ENCODE results near the gene SKOR2.
"Not testable (repeated sequence)": the region's sequence is repeated elsewhere in the genome, so short reads cannot be mapped to it uniquely, and the experiment has no call there.

The SKOR2 gene

GRCh38 chr18:47163241-47163640 is 88.2 kb downstream of the SKOR2 start:
- H3K79me2 ChIP-seq (ENCODE audit: low read length), result peaks cover 98% of the 10 kb centered on the region
- H3K27me3 ChIP-seq (replicated peaks; ENCODE audit: insufficient read depth, low read length), result no peaks in the 10 kb centered on the region
- H2AFZ ChIP-seq (ENCODE audit: low read length), result no peak overlapping the region
- peaks cover 11% of the 10 kb centered on the region; the same call in 1 of the 2 replicates for H3K4me1 ChIP-seq (ENCODE audit: low read length)
- H3K27ac ChIP-seq (ENCODE audit: low read length), result no peak overlapping the region
- TF ChIP-seq EZH2 (optimal IDR thresholded peaks at IDR 0.05; ENCODE audit: low read depth, low read length) (no peak), EZH2phosphoT487 (IDR thresholded peaks at IDR 0.05; ENCODE audit: low read length) (no peak), CTCF (IDR thresholded peaks at IDR 0.05; ENCODE audit: low read length) (no peak)
- H3K4me3 ChIP-seq (ENCODE audit: low read length), result 0 out of 2 replicates have a peak overlapping the region, but pooled peaks have one; percentile 19
- no peaks in the 10 kb centered on the region for H3K36me3 ChIP-seq (replicated peaks; ENCODE audit: insufficient read depth, low read length)
- peak; percentile 48 for DNase-seq
- no peaks in the 10 kb centered on the region for H3K9me3 ChIP-seq (replicated peaks; ENCODE audit: insufficient read depth, low read length)
- peaks cover 4% of the 10 kb centered on the region; the same call in 1 of the 2 replicates for H4K20me1 ChIP-seq (ENCODE audit: insufficient read depth, low read length)
- H3K4me2 ChIP-seq (ENCODE audit: low read depth, low read length), result peak overlapping the region; percentile 39
- H3K9me2 ChIP-seq (replicated peaks; ENCODE audit: insufficient read depth, low read length), result no peaks in the 10 kb centered on the region
- H3K9ac ChIP-seq (ENCODE audit: low read length), result no peak overlapping the region
- no peaks in the 10 kb centered on the region for H3F3A ChIP-seq (ENCODE audit: insufficient read depth, low read length)

DNA sequence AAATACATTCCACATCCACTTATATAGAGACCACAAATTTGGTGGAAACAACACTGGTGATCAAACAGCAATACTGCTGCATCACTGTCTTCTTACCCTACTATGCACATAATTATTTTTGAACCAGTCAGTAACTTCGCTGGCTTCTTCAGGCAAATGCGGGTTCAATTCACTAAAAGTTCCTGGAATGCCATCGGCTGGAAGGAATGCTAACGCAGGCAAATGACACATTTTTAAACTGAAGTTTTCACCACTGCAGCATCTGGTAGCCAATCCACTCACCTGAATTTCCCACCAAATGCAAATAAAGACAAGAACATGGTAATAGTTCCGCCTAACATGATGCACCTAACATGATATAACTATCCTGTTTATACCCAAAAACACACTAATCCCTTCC is 91.2 kb downstream of the SKOR2 start:
- no peak for TF ChIP-seq EZH2 (optimal IDR thresholded peaks at IDR 0.05; ENCODE audit: low read depth, low read length)
- no peaks in the 10 kb centered on the region for H3F3A ChIP-seq (ENCODE audit: insufficient read depth, low read length)
- H2AFZ ChIP-seq (ENCODE audit: low read length), result no peak overlapping the region
- DNase-seq, result no peak
- no peaks in the 10 kb centered on the region for H3K27me3 ChIP-seq (replicated peaks; ENCODE audit: insufficient read depth, low read length)
- no peak overlapping the region for H3K27ac ChIP-seq (ENCODE audit: low read length)
- H3K9me2 ChIP-seq (replicated peaks; ENCODE audit: insufficient read depth, low read length), result no peaks in the 10 kb centered on the region
- H3K9ac ChIP-seq (ENCODE audit: low read length), result no peak overlapping the region
- H3K4me2 ChIP-seq (ENCODE audit: low read depth, low read length), result no peak overlapping the region
- 0 out of 2 replicates have a peak, but pooled peaks cover 3% of the 10 kb centered on the region for H3K36me3 ChIP-seq (replicated peaks; ENCODE audit: insufficient read depth, low read length)
- peaks cover 84% of the 10 kb centered on the region for H3K79me2 ChIP-seq (ENCODE audit: low read length)
- H3K4me1 ChIP-seq (ENCODE audit: low read length), result peaks cover 11% of the 10 kb centered on the region; the same call in 1 of the 2 replicates
- no peaks in the 10 kb centered on the region for H3K9me3 ChIP-seq (replicated peaks; ENCODE audit: insufficient read depth, low read length)
- no peak overlapping the region for H3K4me3 ChIP-seq (ENCODE audit: low read length)
- peaks cover 4% of the 10 kb centered on the region; the same call in 1 of the 2 replicates for H4K20me1 ChIP-seq (ENCODE audit: insufficient read depth, low read length)

DNA sequence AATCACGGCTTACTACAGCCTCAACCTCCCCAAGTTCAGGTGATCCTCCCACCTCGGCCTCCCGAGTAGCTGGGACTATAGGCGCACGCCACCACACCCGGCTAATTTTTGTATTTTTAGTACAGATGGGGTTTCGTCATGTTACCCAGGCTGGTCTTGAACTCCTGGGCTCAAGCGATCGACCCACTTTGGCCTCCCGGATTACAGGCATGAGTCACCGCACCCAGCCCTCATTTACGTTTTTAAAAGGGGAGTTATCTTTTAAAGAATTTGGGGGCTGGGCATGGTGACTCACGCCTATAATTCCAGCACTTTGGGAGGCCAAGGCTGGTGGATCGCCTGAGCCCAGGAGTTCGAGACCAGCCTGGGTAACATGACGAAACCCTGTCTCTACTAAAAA is 93.1 kb downstream of the SKOR2 start:
- not testable (repeated sequence) for H3F3A ChIP-seq (ENCODE audit: insufficient read depth, low read length); H3K4me3 ChIP-seq (ENCODE audit: low read length); H3K9ac ChIP-seq (ENCODE audit: low read length); H3K4me2 ChIP-seq (ENCODE audit: low read depth, low read length); H3K9me3 ChIP-seq (replicated peaks; ENCODE audit: insufficient read depth, low read length); H3K9me2 ChIP-seq (replicated peaks; ENCODE audit: insufficient read depth, low read length); H3K27ac ChIP-seq (ENCODE audit: low read length); DNase-seq; H3K36me3 ChIP-seq (replicated peaks; ENCODE audit: insufficient read depth, low read length); H4K20me1 ChIP-seq (ENCODE audit: insufficient read depth, low read length); H3K4me1 ChIP-seq (ENCODE audit: low read length); H3K27me3 ChIP-seq (replicated peaks; ENCODE audit: insufficient read depth, low read length); H2AFZ ChIP-seq (ENCODE audit: low read length)
- peaks cover 65% of the 10 kb centered on the region for H3K79me2 ChIP-seq (ENCODE audit: low read length)

Data from MM.1S (cell line).